ENCODE data around the gene ARL4C.
"Not testable (repeated sequence)": the region's sequence is repeated elsewhere in the genome, so short reads cannot be mapped to it uniquely, and the experiment has no call there.

ARL4C gene

GRCh38 chr2:234469972-234470371 lies 26.9 kb downstream of the ARL4C start:
- no peak for DNase-seq

- no peak for DNase-seq
Measured at GRCh38 chr2:234469251-234469845, 27.5 kb downstream of the ARL4C start.

- DNase-seq, result no peak
Measured at GRCh38 chr2:234468503-234468902, 28.4 kb downstream of the ARL4C start.

GRCh38 chr2:234467289-234467688 lies 29.6 kb downstream of the ARL4C start:
- no peak for DNase-seq

- no peak for DNase-seq
Measured at GRCh38 chr2:234464291-234464645, 32.6 kb downstream of the ARL4C start.

GRCh38 chr2:234463626-234464290 lies 33.1 kb downstream of the ARL4C start:
- no peak for DNase-seq

- DNase-seq, result no peak
Measured at GRCh38 chr2:234462218-234462992, 34.5 kb downstream of the ARL4C start.

GRCh38 chr2:234459401-234460009 lies 37.4 kb downstream of the ARL4C start:
- DNase-seq, result no peak

GRCh38 chr2:234458466-234458865 lies 38.4 kb downstream of the ARL4C start:
- no peak for DNase-seq

- no peak for DNase-seq
Measured at GRCh38 chr2:234457421-234457820, 39.5 kb downstream of the ARL4C start.

GRCh38 chr2:234455246-234455645 lies 41.6 kb downstream of the ARL4C start:
- not testable (repeated sequence) for DNase-seq

GRCh38 chr2:234454433-234454832 lies 42.4 kb downstream of the ARL4C start:
- DNase-seq, result no peak

- DNase-seq, result no peak
Measured at GRCh38 chr2:234453216-234453615, 43.7 kb downstream of the ARL4C start.

GRCh38 chr2:234451852-234452625 lies 44.8 kb downstream of the ARL4C start:
- no peak for DNase-seq

GRCh38 chr2:234451242-234451641 lies 45.6 kb downstream of the ARL4C start:
- DNase-seq, result no peak

GRCh38 chr2:234450431-234451124 lies 46.3 kb downstream of the ARL4C start:
- no peak for DNase-seq

GRCh38 chr2:234448506-234449184 lies 48.2 kb downstream of the ARL4C start:
- no peak for DNase-seq

GRCh38 chr2:234447963-234448362 lies 48.9 kb downstream of the ARL4C start:
- no peak for DNase-seq

- DNase-seq, result no peak
Measured at GRCh38 chr2:234447189-234447588, 49.7 kb downstream of the ARL4C start.

GRCh38 chr2:234446404-234447076 lies 50.3 kb downstream of the ARL4C start:
- DNase-seq, result no peak

- no peak for DNase-seq
Measured at GRCh38 chr2:234444893-234445292, 52.0 kb downstream of the ARL4C start.
